H1 (cell line): ENCODE measurements around the gene GALNT15. TPM values are rescaled to one million over a fixed set of nuclear protein-coding genes. Genes with fewer than 3 reads are reported as not detected.

ENCODE experiments used
- CEBPB ChIP-seq: IDR thresholded peaks from 2 replicates; pipeline ENCODE4 v1.6.1; 2012; ENCODE audit warnings: low read depth, low read length
- CHD2 ChIP-seq: IDR thresholded peaks from 2 replicates; pipeline ENCODE4 v1.6.1; 2012; ENCODE audit warnings: low read length, improper control_type of control experiment
- KDM1A ChIP-seq: fragments of 200-600, 300-600 bp; sonication (generic); IDR thresholded peaks from 2 replicates; pipeline ENCODE4 v1.7.1; 2016; ENCODE audit warnings: mild to moderate bottlenecking, low read length, borderline replicate concordance
- NRF1 ChIP-seq: IDR thresholded peaks from 2 replicates; pipeline ENCODE4 v1.6.1; 2011; ENCODE audit warnings: mild to moderate bottlenecking, low read depth, low read length, improper control_type of control experiment
- SIX5 ChIP-seq: IDR thresholded peaks from 2 replicates; pipeline ENCODE4 v1.6.1; 2011; ENCODE audit warnings: mild to moderate bottlenecking, low read depth, low read length
- polyA plus RNA-seq, 7 experiments: library from polyadenylated mRNA; depleted of rRNA in 3 of 7; stranded (reverse) in 5 of 7; unstranded in 2 of 7; fragments of >200 nt in 5 of 7; fragments of 200-250 nt in 2 of 7; gene quantifications; 1 replicate in 5 of 7; 2 replicates in 1 of 7; 4 replicates in 1 of 7; pipeline versions ENCODE4 v1.2.1 to v1.2.3, GENCODE V29; 2011 to 2013; ENCODE audit warnings: missing spikeins in 2 of 7, mixed read lengths in 2 of 7
- total RNA-seq: library from RNA; stranded (reverse); fragmentation: NEBNext Ultra II Directional; extraction: Animal tissue kit (Norgen Biotek cat#: 25700); gene quantifications from 2 replicates; pipeline ENCODE4 v1.2.1, GENCODE V29; 2021

The GALNT15 gene
- total and polyA plus RNA-seq, 2 of the 8 experiments (the other 6 are each of a cell fraction or from before 2014, with no cell fraction given): 0.02 TPM; not detected in 1

- TF ChIP-seq KDM1A (no peak), SIX5 (no peak), CHD2 (no peak), NRF1 (no peak), CEBPB (no peak)
Measured at GRCh38 chr3:16219777-16220176, 45.3 kb downstream of the GALNT15 start (continued).
